GM21528 (cell line): Measurements from ENCODE around the gene PDGFRA.

Source experiments
- ATAC-seq: cut with Tn5 transposase; IDR thresholded peaks from one replicate; pipeline ENCODE4 v1.9.1; 2021; ENCODE audit warnings: mild to moderate bottlenecking, moderate library complexity; ENCODE audit not compliant: unreplicated experiment, low FRiP score

PDGFRA gene

GRCh38 chr4:54228961-54229501 lies at the start of gene PDGFRA:
PDGFRA (plus strand) TSS chr4:54229293; CDS start chr4:54258769, 29,476 bp downstream.
- ATAC-seq = no peak

- ATAC-seq = no peak
These were observed 44.5 kb upstream of the PDGFRA start for GRCh38 chr4:54184581-54184980.

GRCh38 chr4:54185044-54185780 lies 43.9 kb upstream of the PDGFRA start:
- ATAC-seq = no peak

- ATAC-seq = no peak
These were observed 43.2 kb upstream of the PDGFRA start for GRCh38 chr4:54185866-54186265.

- no peak for ATAC-seq
These were observed 42.7 kb upstream of the PDGFRA start for GRCh38 chr4:54186371-54186770.

- no peak for ATAC-seq
These were observed 41.9 kb upstream of the PDGFRA start for GRCh38 chr4:54187148-54187547.

GRCh38 chr4:54189140-54189539 lies 40.0 kb upstream of the PDGFRA start:
- no peak for ATAC-seq

- ATAC-seq = no peak
These were observed 36.3 kb upstream of the PDGFRA start for GRCh38 chr4:54192811-54193210.

- ATAC-seq = no peak
These were observed 31.2 kb upstream of the PDGFRA start for GRCh38 chr4:54197926-54198325.

- ATAC-seq = no peak
These were observed 29.2 kb upstream of the PDGFRA start for GRCh38 chr4:54199919-54200318.

- no peak for ATAC-seq
These were observed 19.5 kb upstream of the PDGFRA start for GRCh38 chr4:54209617-54210016.

GRCh38 chr4:54213001-54213400 lies 16.1 kb upstream of the PDGFRA start:
- no peak for ATAC-seq

- ATAC-seq = no peak
These were observed 15.3 kb upstream of the PDGFRA start for GRCh38 chr4:54213761-54214160.

GRCh38 chr4:54215379-54216077 lies 13.6 kb upstream of the PDGFRA start:
- ATAC-seq = no peak

GRCh38 chr4:54217642-54218495 lies 11.2 kb upstream of the PDGFRA start:
- no peak for ATAC-seq

- no peak for ATAC-seq
These were observed 10.4 kb upstream of the PDGFRA start for GRCh38 chr4:54218736-54219135.

- ATAC-seq = no peak
These were observed 4.0 kb upstream of the PDGFRA start for GRCh38 chr4:54224996-54225597.

GRCh38 chr4:54225598-54226403 lies 3.3 kb upstream of the PDGFRA start:
- ATAC-seq = no peak

- ATAC-seq = no peak
These were observed 2.5 kb upstream of the PDGFRA start for GRCh38 chr4:54226404-54227255.
